HG02623 (cell line): ENCODE results near the gene DYNLT1.

ENCODE experiments used
- ATAC-seq: cut with Tn5 transposase; IDR thresholded peaks from one replicate; pipeline ENCODE4 v1.9.1; 2021; ENCODE audit warnings: moderate library complexity; ENCODE audit not compliant: unreplicated experiment

Gene DYNLT1

DNA sequence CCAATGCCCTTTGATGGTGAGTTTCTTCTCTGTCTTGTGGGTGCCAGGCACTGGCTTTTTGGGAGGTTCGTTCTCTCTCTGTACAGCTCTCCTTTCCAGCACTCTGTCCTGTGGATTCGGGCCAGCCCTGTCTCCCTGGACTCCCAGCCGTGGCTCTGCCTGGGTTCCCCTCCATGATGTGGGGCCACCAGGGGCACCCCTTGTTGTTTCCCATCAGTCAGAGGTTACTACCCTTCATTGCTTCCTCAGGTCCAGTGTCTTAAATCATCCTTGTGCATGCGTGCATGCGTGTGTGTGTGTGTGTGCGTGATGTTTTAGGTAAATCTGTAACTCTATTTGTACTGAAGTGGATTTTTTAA is 40.5 kb downstream of the DYNLT1 start:
- ATAC-seq, result no peak

DNA sequence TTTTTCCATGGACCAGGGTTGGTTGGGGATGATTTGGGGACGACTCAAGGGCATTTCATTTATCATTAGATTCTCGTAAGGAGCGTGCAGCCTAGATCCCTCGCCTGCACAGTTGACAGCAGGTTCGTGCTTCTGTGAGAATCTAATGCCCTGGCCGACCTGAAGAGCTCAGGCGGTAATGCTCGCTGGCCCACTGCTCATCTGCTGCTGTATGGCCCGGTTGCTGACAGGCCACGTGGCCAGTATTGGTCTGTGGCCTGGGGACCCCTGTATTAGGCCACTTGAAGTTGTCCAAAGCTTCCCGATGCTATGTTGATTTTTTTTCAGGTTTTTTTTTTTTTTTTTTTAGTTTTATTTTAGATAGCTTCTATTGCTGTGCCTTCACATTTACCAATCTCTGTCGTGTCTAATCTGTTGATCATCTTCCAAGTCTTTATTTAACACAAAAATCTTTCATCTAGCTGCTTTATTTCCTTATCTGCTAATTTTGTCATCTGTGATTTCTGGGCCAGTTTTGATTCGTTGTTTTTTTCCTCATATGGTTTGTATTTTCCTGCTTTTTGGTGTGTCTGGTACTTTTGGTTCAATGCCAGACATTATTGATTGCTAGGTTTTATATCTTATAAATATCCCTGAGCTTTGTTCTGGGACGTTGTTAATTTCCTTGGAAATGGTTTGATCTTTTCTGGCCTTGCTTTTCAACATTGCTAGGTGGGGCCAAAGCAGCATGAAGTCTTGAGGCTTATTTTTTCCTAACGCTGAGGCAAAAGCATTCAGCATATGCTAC is 41.1 kb downstream of the DYNLT1 start:
- ATAC-seq, result no peak

DNA sequence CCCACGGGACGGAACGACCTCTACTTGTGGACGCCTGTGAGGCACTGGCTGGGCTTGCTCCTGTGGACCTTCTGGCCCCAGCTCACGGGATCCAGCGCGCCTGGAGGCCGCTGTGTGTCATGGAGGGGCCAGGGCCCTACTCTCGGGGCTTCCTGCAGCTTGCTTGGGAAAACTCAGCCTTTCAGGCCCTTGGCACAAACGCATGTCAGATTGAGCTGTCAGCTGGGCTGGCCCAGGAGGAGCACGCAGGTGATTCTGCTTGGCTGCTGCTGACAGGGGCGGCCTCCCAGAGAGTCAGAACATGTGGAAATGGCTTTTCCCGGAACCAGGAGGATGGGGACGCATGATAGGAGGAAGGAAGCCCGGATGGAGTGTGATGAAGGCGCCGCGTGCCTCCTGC is 44.9 kb downstream of the DYNLT1 start:
- no peak for ATAC-seq

DNA sequence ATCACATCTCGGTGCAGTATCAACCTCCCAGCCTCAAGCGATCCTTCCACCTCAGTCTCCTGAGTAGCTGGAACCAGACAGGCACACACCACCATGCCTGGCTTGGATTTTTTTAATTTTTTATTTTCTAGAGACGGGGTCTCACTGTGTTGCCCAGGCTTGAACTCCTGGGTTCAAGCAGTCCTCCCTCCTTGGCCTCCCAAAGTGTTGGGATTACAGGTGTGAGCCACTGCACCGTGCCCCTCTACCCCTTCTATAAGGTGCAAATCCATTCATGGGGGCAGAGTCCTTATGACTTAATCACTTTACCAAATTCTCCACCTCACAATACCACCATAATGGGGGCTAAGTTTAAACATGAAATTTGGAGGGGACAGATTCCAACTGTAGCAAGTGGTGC is 47.0 kb downstream of the DYNLT1 start:
- ATAC-seq, result no peak

DNA sequence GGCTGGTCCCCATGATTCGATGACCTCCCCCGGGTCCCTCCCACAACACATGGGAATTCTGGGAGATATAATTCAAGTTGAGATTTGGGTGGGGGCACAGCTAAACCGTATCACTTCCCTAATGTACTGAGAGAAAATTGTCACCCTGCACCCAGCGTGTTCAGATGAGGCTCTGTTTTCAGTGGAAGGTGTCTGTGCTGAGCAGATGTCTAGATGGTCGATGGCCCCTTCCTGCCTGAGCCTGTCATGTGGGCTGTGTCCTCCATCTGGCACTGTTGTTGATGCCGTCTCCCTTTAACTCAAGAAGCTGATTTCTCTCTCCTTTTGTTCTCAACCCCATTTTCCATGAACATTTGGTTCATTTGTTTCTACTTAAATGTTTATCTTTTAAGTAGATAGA is 47.7 kb downstream of the DYNLT1 start:
- ATAC-seq, result no peak

DNA sequence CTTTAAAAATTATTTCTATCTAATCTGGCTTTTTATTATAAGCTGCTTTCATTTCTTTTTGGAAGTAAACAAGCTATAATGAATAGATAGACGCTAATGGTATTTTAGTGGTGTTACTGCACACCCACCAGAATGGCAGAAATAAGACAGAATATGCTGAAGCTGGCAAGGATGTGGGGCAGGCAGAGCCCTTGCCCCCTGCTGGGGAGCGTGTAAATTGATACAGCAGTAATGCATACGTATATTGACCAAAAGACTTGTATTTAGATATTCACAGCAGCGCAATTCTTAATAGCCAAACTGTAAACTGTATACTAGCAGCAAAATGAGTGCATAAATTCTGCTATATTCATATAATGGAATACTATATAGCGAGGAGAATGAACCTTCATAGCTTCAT is 49.3 kb downstream of the DYNLT1 start:
- ATAC-seq, result no peak

DNA sequence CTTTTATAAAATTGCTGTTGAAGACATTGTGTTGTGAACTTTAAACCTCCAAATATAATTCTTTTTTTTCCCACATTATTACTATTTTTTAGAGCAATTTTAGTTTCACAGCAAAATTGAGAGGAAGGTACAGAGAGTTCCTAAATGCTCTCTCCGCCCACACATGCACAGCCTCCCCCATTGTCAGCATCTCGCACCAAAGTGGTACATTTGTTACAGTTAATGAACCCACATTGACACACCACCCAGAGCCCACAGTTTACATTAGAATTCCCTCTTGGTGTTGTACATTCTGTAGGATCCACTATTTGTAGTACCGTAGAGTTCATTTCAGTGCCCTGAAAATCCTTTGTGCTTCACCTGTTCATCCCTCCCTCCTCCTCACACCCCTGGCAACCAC is 50.9 kb downstream of the DYNLT1 start:
- no peak for ATAC-seq

DNA sequence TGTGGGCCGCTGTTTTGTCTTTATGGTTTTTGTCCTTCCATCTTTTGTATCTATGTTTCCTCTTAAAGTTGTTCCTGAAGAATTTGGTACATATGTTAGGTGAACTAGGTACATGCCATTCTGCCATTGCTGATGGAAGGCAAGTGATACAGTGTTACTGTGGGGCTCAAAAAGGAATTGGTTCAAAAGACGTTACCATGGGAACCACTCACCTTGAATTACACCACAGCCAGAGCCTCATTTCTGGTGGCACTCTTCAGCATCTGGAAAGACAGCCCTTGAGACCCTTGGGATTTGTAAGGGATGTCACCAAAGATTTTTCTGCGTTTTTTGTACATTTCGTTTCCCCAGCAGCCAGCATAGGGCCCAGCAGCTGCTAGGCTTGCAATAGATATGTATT is 52.7 kb downstream of the DYNLT1 start:
- ATAC-seq, result no peak

DNA sequence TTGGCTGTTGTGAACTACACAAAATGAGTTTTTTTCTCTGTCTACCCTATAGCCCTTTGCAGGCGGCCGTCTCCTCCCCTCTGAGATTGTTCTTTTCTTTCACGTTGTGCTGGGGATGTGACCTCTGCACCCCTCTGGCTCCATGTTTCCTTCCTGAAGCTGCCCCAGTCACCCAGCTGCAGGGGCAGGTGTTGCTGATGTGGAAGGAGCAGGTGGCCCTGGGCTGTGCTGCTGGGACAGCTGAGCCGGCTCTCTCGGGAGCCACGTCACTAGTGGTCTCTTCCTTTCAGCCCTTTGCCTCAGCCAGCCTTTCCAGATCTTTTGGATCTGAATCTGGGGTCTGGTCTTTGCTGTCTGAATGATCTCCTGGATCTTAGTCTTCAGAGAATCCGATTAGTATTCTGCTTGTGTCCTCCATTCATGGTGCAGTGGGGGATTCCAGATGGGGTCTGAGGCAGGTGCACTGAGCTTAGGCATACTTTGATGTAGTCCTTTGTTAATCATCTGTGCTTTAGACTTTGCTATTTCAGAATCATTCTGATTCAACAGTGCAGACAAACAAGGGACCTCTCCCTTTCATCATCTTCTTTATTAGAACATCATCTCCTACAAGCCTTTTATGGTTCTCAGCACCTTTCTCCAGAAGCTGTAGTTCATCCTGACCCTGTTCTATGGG is 53.3 kb downstream of the DYNLT1 start:
- ATAC-seq, result no peak

DNA sequence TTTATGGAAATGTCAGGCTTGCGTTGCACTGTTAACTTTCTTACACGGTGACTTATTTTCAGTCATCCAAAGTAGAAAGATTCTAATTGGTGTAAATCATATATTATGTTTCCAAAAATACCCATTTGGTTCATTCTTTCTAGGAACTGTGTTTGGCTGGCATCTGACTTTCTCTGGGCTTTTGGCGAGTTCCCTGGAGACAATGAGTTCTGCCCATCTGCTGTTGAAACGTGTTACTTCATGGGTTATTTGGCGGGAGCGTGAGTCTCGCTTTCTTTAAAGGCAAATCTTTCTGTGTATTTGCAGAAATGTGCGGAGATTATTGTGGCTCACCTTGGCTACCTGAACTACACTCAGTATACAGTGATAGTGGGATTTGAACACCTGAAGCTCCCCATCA is 55.2 kb downstream of the DYNLT1 start:
- ATAC-seq, result no peak

DNA sequence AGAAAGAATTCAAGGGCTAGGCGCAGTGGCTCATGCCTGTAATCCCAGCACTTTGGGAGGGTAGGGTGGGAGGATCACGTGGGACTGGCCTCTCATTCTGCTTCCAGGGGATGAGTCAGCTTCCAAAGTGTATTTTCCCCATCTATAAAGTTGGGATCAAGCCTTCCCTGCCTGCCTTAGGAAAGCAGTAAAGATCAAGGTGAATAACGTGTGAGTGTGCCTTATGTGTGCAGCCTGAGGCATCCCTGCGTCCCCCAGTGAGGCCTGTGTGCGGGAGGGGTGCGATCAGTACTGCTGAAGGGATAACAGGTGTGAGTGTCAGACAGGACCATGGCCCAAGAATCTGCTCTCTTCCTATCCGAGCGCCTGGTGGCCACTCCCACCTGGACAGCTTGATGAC is 57.9 kb downstream of the DYNLT1 start:
- ATAC-seq, result no peak
